ACHN (cell line): ENCODE measurements around the gene TNXB.
"Not testable (repeated sequence)": the region's sequence is repeated elsewhere in the genome, so short reads cannot be mapped to it uniquely, and the experiment has no call there.

Experiments used
- DNase-seq: peaks from one replicate; pipeline ENCODE4 v3.0.0-alpha.2; 2015
- in situ Hi-C: cut with HindIII; loops from 2 replicates; pipeline ENCODE4 v1.10.0; 2017; ENCODE audit warnings: low sequenced_read_pairs, low pct_ligation_motif_present, low pct_unique_long_range_greater_than_20kb

TNXB gene

GRCh38 chr6:31996385-31996784 is 112.8 kb downstream of the TNXB start:
- in situ Hi-C loops, DNase-seq: not testable (repeated sequence)

GRCh38 chr6:31994421-31994820 is 114.7 kb downstream of the TNXB start:
- DNase-seq, in situ Hi-C loops: not testable (repeated sequence)
